AG09319 (cell line): ENCODE results near the gene MTMR11.
"Not testable (repeated sequence)": the region's sequence is repeated elsewhere in the genome, so short reads cannot be mapped to it uniquely, and the experiment has no call there.

Experiments used
- DNase-seq: peaks from one replicate; pipeline ENCODE4 v3.0.0-alpha.2; 2010; ENCODE audit warnings: low read depth; ENCODE audit errors: extremely low read depth
- TF ChIP-seq, protein P1 (sequence below): IDR thresholded peaks from 2 replicates; pipeline ENCODE4 v1.5.1; 2011; ENCODE audit warnings: low read depth, mild to moderate bottlenecking, inconsistent platforms, low read length, moderate library complexity

Gene MTMR11

DNA sequence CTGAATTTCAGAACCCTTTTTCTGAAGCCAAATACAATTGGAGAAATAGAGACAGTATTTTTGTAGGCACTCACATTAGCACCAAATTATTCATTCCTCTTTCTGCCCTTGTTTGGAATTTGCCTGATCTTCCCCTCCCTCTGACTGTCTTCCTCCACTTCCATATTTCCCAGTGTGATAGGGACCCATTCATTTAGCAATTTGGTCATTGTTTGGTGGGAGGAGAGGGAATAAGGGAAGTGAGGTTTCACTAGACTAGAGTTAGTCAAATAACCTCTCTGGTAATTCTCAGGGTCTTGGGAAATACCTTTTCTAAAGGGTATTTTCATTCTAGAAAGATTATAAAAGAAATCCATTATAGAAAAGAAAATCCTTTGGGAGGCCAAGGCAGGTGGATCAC is 31.0 kb upstream of the MTMR11 start:
- TF ChIP-seq, protein P1, sequence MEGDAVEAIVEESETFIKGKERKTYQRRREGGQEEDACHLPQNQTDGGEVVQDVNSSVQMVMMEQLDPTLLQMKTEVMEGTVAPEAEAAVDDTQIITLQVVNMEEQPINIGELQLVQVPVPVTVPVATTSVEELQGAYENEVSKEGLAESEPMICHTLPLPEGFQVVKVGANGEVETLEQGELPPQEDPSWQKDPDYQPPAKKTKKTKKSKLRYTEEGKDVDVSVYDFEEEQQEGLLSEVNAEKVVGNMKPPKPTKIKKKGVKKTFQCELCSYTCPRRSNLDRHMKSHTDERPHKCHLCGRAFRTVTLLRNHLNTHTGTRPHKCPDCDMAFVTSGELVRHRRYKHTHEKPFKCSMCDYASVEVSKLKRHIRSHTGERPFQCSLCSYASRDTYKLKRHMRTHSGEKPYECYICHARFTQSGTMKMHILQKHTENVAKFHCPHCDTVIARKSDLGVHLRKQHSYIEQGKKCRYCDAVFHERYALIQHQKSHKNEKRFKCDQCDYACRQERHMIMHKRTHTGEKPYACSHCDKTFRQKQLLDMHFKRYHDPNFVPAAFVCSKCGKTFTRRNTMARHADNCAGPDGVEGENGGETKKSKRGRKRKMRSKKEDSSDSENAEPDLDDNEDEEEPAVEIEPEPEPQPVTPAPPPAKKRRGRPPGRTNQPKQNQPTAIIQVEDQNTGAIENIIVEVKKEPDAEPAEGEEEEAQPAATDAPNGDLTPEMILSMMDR = no peak
- no peak for DNase-seq

DNA sequence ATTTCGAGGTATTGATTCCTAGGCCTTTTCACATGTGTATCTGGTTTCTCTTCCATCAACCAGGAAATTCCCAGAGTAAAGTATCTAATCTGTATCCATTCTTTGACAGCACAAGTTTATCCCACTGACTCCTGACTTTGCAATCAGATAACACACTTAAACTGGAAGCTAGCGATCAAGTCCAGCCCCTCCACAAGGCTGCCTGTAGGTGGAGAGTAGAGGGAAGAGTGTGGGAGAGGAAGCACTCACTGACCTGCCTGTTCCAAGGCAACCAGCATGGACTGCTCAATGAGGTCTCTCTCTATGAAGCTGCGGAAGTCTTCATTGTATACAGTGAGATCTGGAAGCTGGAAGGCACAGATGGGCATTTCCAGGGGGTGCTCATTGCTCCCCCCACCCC is 30.4 kb upstream of the MTMR11 start:
- DNase-seq = no peak
- TF ChIP-seq, protein P1 = no peak

DNA sequence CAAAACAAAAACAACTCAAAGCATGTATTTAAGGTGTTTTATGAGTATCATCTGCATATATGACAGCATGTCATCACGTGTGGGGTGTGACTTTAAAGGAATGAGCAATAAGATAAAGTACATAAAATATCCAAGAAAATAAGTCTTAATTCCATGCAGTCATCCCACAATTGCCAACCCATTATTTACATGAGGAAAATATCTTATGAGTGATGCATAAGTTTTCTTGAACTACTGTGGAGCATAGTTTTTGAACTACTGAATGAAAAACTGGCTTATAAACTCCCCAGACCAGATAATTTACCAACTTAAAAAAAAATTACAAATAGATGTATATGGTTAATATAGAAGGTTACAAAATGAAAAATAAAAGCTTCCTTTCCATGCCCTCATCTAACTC is 29.7 kb upstream of the MTMR11 start:
- TF ChIP-seq, protein P1 = no peak
- no peak for DNase-seq

DNA sequence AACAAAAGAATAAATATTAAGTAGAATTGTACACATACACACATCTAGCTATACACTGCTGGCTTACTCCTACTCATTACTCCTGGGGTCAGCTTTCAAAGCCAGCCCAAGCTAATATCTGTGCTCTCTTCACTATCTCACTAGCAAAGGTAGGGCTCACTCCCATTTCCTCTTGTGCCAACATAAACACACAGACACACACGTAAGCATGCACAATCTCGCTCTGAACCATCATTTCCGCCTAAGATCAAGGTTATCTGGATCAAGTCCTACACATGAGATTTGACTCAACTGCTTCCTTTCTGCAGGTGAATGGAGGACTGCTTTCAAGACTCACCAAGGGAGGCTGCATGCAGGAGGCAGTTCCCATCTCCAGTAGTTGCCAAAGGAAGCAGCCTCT is 28.8 kb upstream of the MTMR11 start:
- TF ChIP-seq, protein P1 = no peak
- DNase-seq = no peak

DNA sequence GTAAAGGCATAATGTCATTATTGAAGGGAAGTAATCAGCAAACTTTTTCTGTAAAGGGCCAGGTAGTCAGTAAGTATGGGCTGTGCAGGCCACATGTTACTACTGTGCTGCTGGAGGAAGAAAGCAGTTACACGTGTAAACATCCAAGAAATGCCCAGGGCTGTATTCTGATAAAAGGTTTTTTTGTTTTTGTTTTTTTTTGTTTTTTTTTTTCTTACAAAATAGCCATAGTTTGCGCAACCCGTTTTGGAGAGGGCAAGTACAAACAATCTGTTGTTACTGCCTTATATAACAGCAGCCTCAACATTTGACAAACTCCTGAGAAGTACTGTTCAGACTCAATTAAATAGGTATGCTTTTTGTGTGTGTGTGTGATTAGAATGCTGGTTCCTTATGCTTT is 26.7 kb upstream of the MTMR11 start:
- DNase-seq = no peak
- TF ChIP-seq, protein P1 = no peak

DNA sequence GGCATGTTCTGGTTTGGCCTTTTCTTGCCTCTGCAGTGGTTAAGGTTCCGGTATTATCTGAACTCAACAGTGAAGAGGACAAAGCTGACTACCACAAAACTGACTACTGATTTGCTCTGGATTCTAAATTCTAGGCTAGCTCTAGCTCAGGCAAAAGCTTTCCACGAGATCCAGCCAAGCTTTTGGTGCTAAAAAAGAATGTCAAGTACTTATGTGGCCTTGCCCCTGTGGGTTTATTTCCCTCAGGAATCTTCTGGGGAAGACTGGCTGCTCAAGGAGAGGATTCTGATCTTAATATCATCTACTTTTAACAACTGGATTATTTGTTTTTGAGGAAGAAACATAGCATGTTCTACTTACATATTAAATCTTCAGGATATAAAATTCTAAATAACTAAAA is 26.1 kb upstream of the MTMR11 start:
- no peak for DNase-seq
- TF ChIP-seq, protein P1 = no peak

DNA sequence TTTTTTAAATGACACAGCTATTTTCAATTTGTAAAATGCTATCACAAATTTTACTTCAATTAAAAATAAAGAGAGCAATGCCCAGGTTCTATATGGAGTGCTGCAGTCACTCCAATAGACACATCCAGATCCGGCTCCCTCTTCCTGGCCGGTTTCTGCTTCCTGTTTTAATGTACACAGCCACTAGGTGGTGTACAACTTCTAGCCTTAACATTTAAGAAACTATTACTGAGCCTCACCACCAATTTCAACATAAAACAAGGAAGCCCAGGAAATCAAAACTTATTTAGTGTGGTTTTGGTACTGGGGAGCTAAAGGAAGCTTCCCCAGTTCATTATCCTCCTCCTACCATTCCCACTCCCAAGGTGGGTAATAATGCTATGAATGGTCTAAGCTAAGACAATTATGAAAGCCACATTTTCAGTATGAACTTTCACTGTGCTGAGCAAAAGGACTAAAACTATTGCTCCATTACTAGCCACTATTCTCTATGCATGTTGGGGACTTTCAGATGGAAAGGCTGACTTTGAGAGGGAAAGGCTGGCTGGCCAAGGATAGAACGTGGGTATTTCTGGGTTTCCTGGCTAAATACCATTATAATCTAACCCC is 25.5 kb upstream of the MTMR11 start:
- TF ChIP-seq, protein P1 = peak; percentile 70
- DNase-seq = peak; percentile 61

DNA sequence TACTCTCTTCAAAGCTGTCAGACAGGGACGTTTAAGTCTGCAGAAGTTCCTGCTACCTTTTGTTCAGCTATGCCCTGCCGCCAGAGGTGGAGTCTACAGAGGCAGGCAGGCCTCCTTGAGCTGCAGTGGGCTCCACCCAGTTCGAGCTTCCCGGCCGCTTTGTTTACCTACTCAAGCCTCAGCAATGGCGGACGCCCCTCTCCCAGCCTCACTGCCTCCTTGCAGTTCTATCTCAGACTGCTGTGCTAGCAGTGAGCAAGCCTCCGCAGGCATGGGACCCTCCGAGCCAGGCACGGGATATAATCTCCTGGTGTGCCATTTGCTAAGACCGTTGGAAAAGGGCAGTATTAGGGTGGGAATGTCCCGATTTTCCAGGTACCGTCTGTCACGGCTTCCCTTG is 20.9 kb upstream of the MTMR11 start:
- not testable (repeated sequence) for DNase-seq
